ENCODE measurements around the gene CLIC5.

DNA sequence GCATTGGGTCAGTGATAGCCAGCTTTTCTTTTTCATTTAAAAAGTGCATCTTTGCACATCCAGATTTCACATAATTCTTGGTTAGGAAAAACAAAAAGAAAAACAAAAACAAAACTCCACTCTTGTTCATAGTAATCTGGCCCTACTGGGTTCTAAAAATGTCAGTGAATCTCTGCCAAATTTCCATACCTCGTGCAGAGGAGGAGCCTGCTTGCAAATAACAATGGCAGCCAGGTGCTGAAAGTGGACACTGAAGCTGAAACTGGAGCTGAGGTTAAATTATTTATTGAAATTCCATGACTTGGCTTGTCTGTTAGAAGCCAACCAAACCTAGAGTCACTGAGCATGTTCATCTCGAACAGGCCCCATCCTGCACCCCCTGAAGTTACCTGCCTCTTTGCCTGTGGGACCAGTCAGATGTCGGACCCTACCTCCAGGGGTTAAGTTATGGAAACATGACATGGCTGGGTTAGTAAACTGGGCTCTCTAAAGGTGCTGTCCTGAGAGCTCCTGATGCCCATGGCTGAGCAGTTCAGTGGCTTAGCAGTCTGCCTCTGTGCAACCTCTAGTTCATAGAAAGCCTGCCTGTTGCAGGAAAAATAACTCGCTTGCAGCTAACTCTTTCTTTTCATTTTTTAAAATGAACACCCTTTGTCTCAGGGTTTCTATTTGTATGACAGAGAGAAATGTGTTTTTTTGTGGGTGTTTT is 42.7 kb downstream of the CLIC5 start:
- TF ChIP-seq, protein P1, sequence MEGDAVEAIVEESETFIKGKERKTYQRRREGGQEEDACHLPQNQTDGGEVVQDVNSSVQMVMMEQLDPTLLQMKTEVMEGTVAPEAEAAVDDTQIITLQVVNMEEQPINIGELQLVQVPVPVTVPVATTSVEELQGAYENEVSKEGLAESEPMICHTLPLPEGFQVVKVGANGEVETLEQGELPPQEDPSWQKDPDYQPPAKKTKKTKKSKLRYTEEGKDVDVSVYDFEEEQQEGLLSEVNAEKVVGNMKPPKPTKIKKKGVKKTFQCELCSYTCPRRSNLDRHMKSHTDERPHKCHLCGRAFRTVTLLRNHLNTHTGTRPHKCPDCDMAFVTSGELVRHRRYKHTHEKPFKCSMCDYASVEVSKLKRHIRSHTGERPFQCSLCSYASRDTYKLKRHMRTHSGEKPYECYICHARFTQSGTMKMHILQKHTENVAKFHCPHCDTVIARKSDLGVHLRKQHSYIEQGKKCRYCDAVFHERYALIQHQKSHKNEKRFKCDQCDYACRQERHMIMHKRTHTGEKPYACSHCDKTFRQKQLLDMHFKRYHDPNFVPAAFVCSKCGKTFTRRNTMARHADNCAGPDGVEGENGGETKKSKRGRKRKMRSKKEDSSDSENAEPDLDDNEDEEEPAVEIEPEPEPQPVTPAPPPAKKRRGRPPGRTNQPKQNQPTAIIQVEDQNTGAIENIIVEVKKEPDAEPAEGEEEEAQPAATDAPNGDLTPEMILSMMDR (IDR thresholded peaks at IDR 0.05): no peak
- TF ChIP-seq POLR2A (IDR thresholded peaks at IDR 0.05): no peak

All from gastroesophageal sphincter (tissue), 3 donors.